Activated B cell treated with CpG ODN at 0.5 μM for 24 hours (primary cell): ENCODE data around the gene CLOCK. TPM values are rescaled to one million over a fixed set of nuclear protein-coding genes. Genes with fewer than 3 reads are reported as not detected.

Source experiments
- ATAC-seq: fragments of 200-7000 bp; cut with Tn5 transposase; one replicate; pipeline ENCODE4 v1.10.0; 2021; ENCODE audit warnings: low read depth, mild to moderate bottlenecking, moderate library complexity
- CTCF ChIA-PET: fragments of 350-600 bp; sonication (Branson Sonifier 250); formaldehyde crosslinking; loops from one replicate; lab custom pipeline; 2021; ENCODE audit warnings: antibody characterized with exemption; lab: Charles Lee
- POLR2A ChIA-PET: fragments of 350-600 bp; sonication (Branson Sonifier 250); formaldehyde crosslinking; loops from one replicate; lab custom pipeline; 2021; ENCODE audit warnings: antibody characterized with exemption; lab: Charles Lee
- DNase-seq: peaks from one replicate; pipeline ENCODE4 v3.0.0; 2022
- H3K27ac Mint-ChIP-seq: one replicate; pipeline ENCODE4 v1.8.0; 2020; ENCODE audit warnings: mixed read lengths
- H3K27me3 Mint-ChIP-seq: one replicate; pipeline ENCODE4 v1.8.0; 2021; ENCODE audit warnings: mixed read lengths
- H3K36me3 Mint-ChIP-seq: one replicate; pipeline ENCODE4 v1.8.0; 2021; ENCODE audit warnings: low read depth, mixed read lengths
- H3K4me1 Mint-ChIP-seq: one replicate; pipeline ENCODE4 v1.8.0; 2021; ENCODE audit warnings: mixed read lengths
- H3K4me3 Mint-ChIP-seq: one replicate; pipeline ENCODE4 v1.8.0; 2020; ENCODE audit warnings: mild to moderate bottlenecking, mixed read lengths
- H3K9me3 Mint-ChIP-seq: one replicate; pipeline ENCODE4 v1.8.0; 2020; ENCODE audit warnings: mixed read lengths
- intact Hi-C: fragments of 100-400 bp; cut with micrococcal nuclease; formaldehyde crosslinking; loops from one replicate; pipeline ENCODE4 v1.15.1; 2024
- total RNA-seq: library from RNA; stranded (reverse); gene quantifications from 2 replicates; pipeline ENCODE4 v1.2.3, GENCODE V29; 2022
- TF ChIP-seq, protein P1 (sequence below): fragments of 200-600 bp; IDR thresholded peaks from one replicate; pipeline ENCODE4 v1.8.0; 2022; ENCODE audit warnings: antibody characterized with exemption, mild to moderate bottlenecking

Gene CLOCK
- total RNA-seq, 1 donor from 2014 or later = 12.9 TPM

DNA sequence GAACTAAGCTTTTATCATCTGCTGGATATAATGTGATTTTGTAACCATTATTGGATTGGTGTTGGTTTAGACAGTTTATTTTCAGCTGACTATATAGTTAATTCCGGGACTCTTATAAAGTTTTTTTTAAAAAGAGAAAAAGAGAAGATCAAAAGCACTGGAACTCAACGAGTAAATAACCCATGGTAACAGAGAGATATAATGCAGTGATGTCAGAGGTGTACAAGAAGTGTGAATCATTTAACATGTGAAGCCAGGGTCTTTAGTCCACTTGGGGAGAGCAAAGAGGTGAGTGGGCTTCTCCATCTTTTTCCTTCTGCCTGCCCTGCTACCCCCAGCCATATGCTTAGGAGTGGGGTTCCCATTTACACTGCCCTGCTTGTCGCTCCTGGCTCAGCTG is 147.7 kb downstream of the CLOCK start:
- H3K4me1 Mint-ChIP-seq = peaks cover 56% of the 10 kb centered on the region
- TF ChIP-seq, protein P1, sequence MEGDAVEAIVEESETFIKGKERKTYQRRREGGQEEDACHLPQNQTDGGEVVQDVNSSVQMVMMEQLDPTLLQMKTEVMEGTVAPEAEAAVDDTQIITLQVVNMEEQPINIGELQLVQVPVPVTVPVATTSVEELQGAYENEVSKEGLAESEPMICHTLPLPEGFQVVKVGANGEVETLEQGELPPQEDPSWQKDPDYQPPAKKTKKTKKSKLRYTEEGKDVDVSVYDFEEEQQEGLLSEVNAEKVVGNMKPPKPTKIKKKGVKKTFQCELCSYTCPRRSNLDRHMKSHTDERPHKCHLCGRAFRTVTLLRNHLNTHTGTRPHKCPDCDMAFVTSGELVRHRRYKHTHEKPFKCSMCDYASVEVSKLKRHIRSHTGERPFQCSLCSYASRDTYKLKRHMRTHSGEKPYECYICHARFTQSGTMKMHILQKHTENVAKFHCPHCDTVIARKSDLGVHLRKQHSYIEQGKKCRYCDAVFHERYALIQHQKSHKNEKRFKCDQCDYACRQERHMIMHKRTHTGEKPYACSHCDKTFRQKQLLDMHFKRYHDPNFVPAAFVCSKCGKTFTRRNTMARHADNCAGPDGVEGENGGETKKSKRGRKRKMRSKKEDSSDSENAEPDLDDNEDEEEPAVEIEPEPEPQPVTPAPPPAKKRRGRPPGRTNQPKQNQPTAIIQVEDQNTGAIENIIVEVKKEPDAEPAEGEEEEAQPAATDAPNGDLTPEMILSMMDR = no peak
- DNase-seq = no peak
- POLR2A ChIA-PET = interaction anchor here (0.8 to 1.3 kb wide), 3 partner anchors 18 to 53 kb away, joined by 4 to 8 read pairs (median 7); partner anchors contain the start of gene SRD5A3
- H3K27me3 Mint-ChIP-seq = no peaks in the 10 kb centered on the region
- H3K9me3 Mint-ChIP-seq = no peaks in the 10 kb centered on the region
- H3K27ac Mint-ChIP-seq = peak overlapping the region; percentile 37
- intact Hi-C loops = loop anchor here (1.0 to 5.0 kb wide), 2 partner anchors 10 to 1418 kb away; no protein-coding TSS in a partner anchor
- peak overlapping the region; percentile 82 for H3K4me3 Mint-ChIP-seq
- CTCF ChIA-PET = interaction anchor here (1.0 to 2.2 kb wide), 2 partner anchors 53 to 470 kb away, joined by 3 to 7 read pairs; partner anchors contain the start of gene SRD5A3
- H3K36me3 Mint-ChIP-seq = peaks cover 43% of the 10 kb centered on the region
- no peak for ATAC-seq

DNA sequence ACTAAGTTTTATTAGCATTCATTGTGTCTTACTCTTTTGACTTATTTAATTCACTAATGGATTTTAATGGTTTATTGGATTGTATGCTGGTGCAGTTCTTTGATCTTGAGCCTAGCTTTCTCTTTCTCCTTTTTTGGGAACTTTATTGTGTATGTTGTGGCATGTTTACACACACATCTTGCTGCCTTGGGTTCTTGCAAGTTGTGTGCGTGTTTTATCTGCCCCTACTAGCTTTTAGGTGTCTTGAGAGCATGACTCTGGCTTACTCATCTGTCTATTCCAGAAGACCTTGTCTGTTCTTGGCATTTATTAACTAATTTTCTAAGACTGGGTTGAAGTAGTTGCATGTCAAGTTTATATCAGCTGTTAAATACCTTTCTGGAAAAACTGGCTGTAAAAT is 148.2 kb downstream of the CLOCK start:
- H3K27me3 Mint-ChIP-seq = no peaks in the 10 kb centered on the region
- peak overlapping the region; percentile 82 for H3K4me3 Mint-ChIP-seq
- DNase-seq (no peak), ATAC-seq (no peak)
- H3K4me1 Mint-ChIP-seq = peaks cover 51% of the 10 kb centered on the region
- no peak overlapping the region for H3K27ac Mint-ChIP-seq
- POLR2A ChIA-PET = interaction anchor here (0.8 to 0.9 kb wide), 2 partner anchors 18 to 34 kb away, joined by 4 to 7 read pairs; no protein-coding TSS in a partner anchor
- intact Hi-C loops = loop anchor here (1.0 to 5.0 kb wide), 2 partner anchors 11 to 1419 kb away; no protein-coding TSS in a partner anchor
- TF ChIP-seq, protein P1 = no peak
- peaks cover 38% of the 10 kb centered on the region for H3K36me3 Mint-ChIP-seq
- H3K9me3 Mint-ChIP-seq = no peaks in the 10 kb centered on the region
- CTCF ChIA-PET = interaction anchor here (2.2 kb wide), 1 partner anchor 52 kb away, joined by 7 read pairs; the partner anchor contains the start of gene SRD5A3

DNA sequence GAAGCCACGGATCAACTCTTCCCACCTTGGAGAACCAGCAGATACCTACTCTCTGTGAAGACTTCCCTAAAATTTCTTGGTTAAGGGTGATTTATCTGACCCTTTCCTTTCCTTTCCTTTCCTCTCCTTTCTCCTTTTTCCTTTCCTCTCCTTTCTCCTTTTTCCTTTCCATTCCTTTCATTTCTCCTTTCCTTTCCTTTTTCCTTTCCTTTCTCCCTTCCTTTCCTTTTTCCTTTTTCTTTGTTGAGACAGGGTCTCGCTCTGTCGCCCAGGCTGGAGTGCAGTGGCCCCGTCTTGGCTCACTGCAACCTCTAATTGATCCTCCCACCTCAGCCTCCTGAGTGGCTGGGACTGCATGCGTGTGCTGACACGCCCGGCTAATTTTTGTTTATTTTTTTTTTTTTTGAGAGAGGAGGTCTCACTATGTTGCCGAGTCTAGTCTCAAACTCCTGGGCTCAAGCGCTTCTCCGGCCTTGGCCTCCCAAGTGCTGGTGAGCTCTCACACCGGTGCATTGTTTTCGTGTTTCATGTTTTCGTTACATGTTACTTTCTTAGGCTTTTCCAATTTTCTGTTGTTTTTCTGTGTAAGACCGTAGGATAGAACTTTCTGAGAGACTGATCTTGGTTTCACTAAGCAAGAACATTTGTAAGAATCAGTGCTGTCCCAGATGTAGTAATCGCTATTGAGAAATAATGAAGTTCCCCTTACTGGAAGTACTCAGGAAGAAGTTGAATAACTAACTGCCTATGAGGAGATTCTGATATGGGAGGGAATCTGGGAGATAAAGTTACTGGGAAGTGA is 149.0 kb downstream of the CLOCK start:
- Mint-ChIP-seq H3K4me1 (peaks cover 49% of the 10 kb centered on the region), H3K36me3 (peaks cover 34% of the 10 kb centered on the region), H3K27me3 (no peaks in the 10 kb centered on the region), H3K9me3 (no peaks in the 10 kb centered on the region), H3K4me3 (peak overlapping the region; percentile 82), H3K27ac (peak overlapping the region; percentile 73)
- DNase-seq (no peak), ATAC-seq (no peak)
- ChIA-PET CTCF (interaction anchor here (2.2 kb wide), 1 partner anchor 52 kb away, joined by 7 read pairs; the partner anchor contains the start of gene SRD5A3), POLR2A (no interaction called here)
- TF ChIP-seq, protein P1 = no peak
- intact Hi-C loops = loop anchor here (1.0 to 5.0 kb wide), 3 partner anchors 12 to 1511 kb away; no protein-coding TSS in a partner anchor

DNA sequence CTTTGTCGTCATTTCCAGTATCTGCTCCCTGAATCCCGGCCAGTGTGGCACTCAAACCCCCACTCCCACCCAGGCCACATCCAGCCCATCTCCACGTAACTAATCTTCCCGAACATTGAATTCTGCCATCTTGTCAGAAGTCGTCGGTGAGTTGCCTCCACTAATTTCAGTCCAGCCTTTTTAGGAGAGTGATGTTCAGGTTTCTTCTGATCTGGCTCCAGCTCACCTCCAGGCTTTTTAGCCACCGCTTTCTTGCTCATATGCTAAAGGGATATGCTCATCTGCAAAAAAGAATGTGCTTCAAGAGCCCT is 149.6 kb downstream of the CLOCK start:
- TF ChIP-seq, protein P1 = no peak
- no peaks in the 10 kb centered on the region for H3K27me3 Mint-ChIP-seq
- intact Hi-C loops = loop anchor here (2.0 to 5.0 kb wide), 2 partner anchors 1420 to 1512 kb away; no protein-coding TSS in a partner anchor
- no peak for ATAC-seq
- POLR2A ChIA-PET = interaction anchor here (1.0 to 2.6 kb wide), 3 partner anchors 14 to 552 kb away, joined by 4 to 35 read pairs (median 5); partner anchors contain the start of genes CEP135 and CLOCK
- H3K27ac Mint-ChIP-seq = peak overlapping the region; percentile 73
- H3K4me3 Mint-ChIP-seq = peak overlapping the region; percentile 82
- peaks cover 49% of the 10 kb centered on the region for H3K4me1 Mint-ChIP-seq
- CTCF ChIA-PET = interaction anchor here (2.3 to 3.0 kb wide), 2 partner anchors 12 to 469 kb away, joined by 9 to 11 read pairs; no protein-coding TSS in a partner anchor
- H3K36me3 Mint-ChIP-seq = peaks cover 34% of the 10 kb centered on the region
- no peaks in the 10 kb centered on the region for H3K9me3 Mint-ChIP-seq
- no peak for DNase-seq
